Measurements from ENCODE around the gene PLEKHA7.
"Not testable (repeated sequence)": the region's sequence is repeated elsewhere in the genome, so short reads cannot be mapped to it uniquely, and the experiment has no call there.

Gene PLEKHA7

GRCh38 chr11:17005646-17006045, 8.6 kb downstream of the PLEKHA7 start:
- no peak for DNase-seq (ENCODE audit: low read depth)

GRCh38 chr11:17004486-17005148, 9.6 kb downstream of the PLEKHA7 start:
- no peak for DNase-seq (ENCODE audit: low read depth)

DNA sequence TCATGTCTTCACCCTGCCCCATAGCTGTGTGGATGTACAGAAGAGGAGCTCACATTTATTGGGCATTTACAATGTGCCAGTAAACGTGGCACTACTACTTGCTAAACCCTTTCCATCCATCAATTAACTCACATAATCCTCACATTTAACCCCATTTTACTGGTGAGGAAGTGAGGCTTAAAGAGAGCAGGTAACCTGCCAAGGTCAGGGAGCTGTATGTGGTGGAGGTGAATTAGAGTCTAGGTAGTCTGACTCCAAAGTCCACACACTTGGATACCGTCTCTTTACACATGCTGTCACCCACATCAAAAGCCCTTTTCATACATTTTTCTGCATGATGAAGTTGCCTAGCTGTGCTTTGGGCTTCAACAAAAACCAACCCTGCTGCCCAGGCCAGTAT, 10.8 kb downstream of the PLEKHA7 start:
- DNase-seq (ENCODE audit: low read depth) = no peak

- DNase-seq (ENCODE audit: low read depth) = no peak
Measured at GRCh38 chr11:17002543-17002942, 11.7 kb downstream of the PLEKHA7 start.

DNA sequence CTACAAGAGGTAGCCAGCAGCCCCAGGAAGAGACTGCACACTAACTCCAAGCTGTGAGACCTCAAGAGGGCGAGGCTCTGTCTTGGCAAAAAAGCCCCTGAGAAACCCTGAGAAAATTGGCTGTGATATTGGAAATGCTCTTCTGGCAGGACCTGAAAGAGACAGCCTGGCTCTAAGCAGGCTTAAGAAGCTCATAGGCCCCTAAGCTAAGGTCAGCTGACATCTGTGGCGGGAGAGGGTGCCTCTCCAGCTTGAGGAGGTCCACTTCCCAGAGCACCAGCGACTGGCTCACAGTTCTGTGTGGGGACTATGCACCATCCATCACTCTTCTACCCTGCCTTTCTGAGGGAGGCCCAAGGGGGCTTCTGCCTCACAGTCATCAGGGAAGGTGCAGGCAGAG, 12.4 kb downstream of the PLEKHA7 start:
- DNase-seq (ENCODE audit: low read depth) = no peak

DNA sequence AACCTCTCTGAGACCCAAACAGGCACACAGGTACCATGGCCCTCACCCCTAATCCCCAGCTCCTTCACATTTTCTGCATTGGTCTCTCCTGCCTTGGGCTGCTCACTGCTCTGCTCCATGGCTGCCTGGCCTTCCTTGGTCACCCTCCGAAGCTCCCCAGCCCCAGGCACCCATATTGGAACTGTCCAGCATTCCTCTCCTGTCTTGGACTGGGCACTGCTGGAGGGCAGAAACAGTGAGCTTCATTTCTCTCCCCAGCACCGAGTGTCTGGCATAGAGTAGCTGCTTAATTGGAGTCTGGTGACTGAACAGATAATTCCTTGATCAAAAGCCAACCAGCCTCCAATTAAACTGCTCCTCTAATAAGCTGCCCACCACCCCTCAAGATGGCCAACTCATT, 13.2 kb downstream of the PLEKHA7 start:
- no peak for DNase-seq (ENCODE audit: low read depth)

GRCh38 chr11:17000253-17000652, 14.0 kb downstream of the PLEKHA7 start:
- DNase-seq (ENCODE audit: low read depth) = not testable (repeated sequence)

DNA sequence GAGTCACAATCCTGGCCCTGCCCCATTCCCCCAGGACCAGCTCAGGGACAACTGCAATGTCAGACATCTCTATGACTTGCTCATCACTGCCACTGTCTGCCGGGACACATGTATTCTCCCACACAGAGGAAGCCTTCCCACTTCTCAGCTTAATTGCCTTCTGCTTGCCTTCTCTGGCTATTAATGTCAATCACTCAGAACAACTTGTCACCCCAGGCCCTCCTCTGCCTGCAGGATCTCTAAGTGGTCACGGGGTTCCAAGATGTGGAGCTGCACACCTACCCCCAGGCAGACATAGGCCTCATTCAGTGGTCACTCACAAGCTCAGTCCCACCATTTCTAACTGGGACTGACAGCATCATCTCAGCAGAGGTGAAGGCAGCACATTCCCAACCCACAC, 15.1 kb downstream of the PLEKHA7 start:
- DNase-seq (ENCODE audit: low read depth) = no peak

GRCh38 chr11:16997624-16998023, 16.6 kb downstream of the PLEKHA7 start:
- no peak for DNase-seq (ENCODE audit: low read depth)

DNA sequence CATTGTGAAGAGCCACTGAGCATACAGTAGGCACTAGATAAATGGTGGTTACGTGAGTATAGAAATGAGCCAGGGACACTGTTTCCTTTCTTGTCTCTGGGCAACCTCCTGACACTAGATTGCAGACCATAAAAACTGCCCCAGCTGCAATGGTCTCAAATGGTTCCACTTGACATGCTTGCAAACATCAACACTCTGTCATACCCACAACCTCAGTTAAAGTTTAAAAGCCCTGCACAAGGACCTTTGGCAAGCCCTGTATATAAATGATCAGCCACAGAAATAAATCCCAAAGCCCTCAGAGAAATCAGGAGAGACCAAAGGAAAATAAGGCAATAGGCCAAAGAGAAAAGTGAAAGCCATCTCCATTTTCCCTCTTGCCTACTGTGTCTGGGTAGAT, 20.7 kb downstream of the PLEKHA7 start:
- DNase-seq (ENCODE audit: low read depth) = no peak

- no peak for DNase-seq (ENCODE audit: low read depth)
Measured at GRCh38 chr11:16992846-16993245, 21.4 kb downstream of the PLEKHA7 start.

- DNase-seq (ENCODE audit: low read depth) = no peak
Measured at GRCh38 chr11:16989554-16989953, 24.7 kb downstream of the PLEKHA7 start.

- DNase-seq (ENCODE audit: low read depth) = no peak
Measured at GRCh38 chr11:16987205-16987568, 27.0 kb downstream of the PLEKHA7 start.

DNA sequence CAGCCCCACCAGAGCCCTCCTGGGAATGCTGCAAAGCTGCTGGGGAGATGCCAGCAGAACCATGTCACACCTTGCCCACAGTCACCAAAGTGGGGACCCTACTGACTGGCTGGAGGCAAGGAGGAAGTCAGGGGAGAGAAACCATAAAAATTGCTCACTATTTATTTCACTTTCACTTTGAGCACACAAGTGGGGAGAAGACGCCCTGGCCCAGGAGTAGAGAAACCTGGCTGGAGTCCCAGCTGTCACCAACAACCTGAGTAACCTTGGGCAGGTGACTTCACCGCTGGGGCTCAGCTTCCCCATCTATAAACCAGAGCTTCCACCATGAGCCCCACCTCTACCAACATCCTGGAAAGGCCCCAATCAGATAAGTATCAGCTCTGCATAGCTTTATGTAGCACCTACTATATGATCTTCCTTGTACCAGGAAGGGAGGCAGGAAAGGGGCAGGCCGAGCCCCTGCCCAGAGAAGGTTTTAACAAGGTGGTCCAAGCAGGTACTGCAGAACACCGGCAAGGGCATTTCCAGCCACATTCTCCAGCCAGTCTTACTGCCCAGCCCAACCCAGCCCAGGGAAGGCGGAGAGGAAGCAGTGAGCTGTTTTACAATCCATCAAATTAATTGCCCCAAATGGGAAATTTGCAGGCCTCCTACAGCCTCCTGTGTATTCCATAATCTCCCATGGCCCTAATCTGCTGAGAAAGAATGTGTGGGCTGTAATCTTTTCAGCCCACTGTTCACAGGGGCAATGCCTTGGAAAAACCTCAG, 27.6 kb downstream of the PLEKHA7 start:
- DNase-seq (ENCODE audit: low read depth) = peak; percentile 46

- DNase-seq (ENCODE audit: low read depth) = no peak
Measured at GRCh38 chr11:16985297-16985696, 28.9 kb downstream of the PLEKHA7 start.

GRCh38 chr11:16984229-16984628, 30.0 kb downstream of the PLEKHA7 start:
- DNase-seq (ENCODE audit: low read depth) = no peak

DNA sequence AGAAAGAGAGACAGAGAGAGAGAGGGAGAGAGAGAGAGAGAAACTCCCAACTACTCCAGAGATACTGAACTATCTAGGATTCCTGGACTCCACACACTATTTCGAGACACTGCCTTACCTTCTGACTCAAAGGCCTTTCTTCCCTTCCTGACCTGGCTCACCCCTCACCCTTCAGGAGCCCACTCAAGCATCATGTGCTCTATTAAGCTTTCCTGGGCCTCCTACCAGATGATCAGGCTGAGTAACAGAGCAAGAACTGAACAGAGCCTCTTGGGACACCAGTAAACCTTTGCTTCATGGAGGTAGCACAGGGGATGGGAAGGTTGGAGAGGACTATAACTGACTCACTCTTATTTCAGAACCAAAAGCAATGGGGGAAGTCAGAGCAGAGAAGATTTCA, 31.4 kb downstream of the PLEKHA7 start:
- DNase-seq (ENCODE audit: low read depth) = no peak

- DNase-seq (ENCODE audit: low read depth) = no peak
Measured at GRCh38 chr11:16982256-16982671, 31.9 kb downstream of the PLEKHA7 start.

- DNase-seq (ENCODE audit: low read depth) = no peak
Measured at GRCh38 chr11:16981651-16982194, 32.5 kb downstream of the PLEKHA7 start.

- DNase-seq (ENCODE audit: low read depth) = no peak
Measured at GRCh38 chr11:16979703-16980622, 34.3 kb downstream of the PLEKHA7 start.

GRCh38 chr11:16977994-16978315, 36.3 kb downstream of the PLEKHA7 start:
- DNase-seq (ENCODE audit: low read depth) = no peak

DNA sequence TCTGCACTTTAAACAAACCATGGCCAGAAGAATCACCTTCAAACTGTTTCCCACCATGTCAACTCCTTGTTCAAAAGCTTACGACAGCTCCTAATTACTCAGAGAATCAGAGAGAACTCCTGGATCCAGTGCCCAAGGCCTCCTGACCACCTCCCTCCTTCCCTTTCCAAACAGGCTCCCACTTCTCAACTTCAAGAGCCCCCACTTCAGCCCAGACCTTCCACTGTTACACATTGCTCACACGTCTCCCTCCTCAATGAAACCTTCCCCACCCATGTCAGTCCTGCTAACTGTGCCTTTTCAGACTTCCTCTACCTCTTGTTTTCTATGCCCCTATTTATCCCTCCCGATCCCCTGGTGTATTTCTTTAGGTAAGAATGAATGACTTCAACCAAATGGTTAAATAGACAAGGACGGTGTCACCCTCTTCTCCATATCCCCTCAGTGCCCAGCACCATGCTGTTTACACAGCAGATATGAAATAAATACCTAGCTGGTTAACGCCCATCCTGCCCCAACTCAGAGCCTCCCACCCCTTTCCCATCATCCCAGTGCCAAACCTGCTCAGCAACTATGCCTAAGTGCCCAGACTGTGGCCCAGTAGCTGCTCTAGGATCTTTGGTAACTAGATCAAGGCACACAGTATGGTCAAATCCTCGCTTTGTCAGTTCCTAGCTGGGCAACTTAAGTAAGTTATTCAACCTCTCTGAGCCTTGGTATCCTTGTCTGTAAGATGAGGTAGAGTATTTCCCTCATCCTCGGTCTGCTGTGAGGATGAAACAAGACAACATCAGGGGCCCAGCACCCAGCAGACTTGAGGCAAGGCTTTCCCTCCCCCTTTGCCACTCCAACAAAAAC, 36.8 kb downstream of the PLEKHA7 start:
- DNase-seq (ENCODE audit: low read depth) = no peak

All from activated T-cell treated with anti-CD3 and anti-CD28 coated beads for 48 hours (primary cell).